Astrocyte (in vitro differentiated cells and primary cell): Measurements from ENCODE around the gene HS6ST3.

ENCODE experiments used
- CTCF ChIP-seq: IDR thresholded peaks from 2 replicates; pipeline ENCODE4 v1.5.1; 2011; ENCODE audit warnings: low read depth, mild to moderate bottlenecking, inconsistent platforms, low read length, moderate library complexity; ENCODE audit not compliant: insufficient read depth
- EZH2 ChIP-seq: IDR thresholded peaks from 2 replicates; pipeline ENCODE4 v1.6.1; 2012; ENCODE audit warnings: mild to moderate bottlenecking, low read length, inconsistent platforms; ENCODE audit not compliant: insufficient read depth

- no peak for TF ChIP-seq CTCF
- TF ChIP-seq EZH2, result no peak
Measured at GRCh38 chr13:96793404-96793755, 703.5 kb downstream of the HS6ST3 start.
